Endothelial cell of umbilical vein (primary cell): ENCODE measurements around the gene TRPM3. TPM values are rescaled to one million over a fixed set of nuclear protein-coding genes. Genes with fewer than 3 reads are reported as not detected.

ENCODE experiments used
- BruUV-seq: library from RNA; stranded (reverse); fragments of 400-500 nt; replicated peaks from 2 replicates; lab custom pipeline; 2021; lab: Mats Ljungman, UMichigan
- CTCF ChIA-PET: fragments of 300-600, 350-600 bp; sonication (Branson Sonifier 250); formaldehyde crosslinking; loops from one replicate; lab custom pipeline; 2021; ENCODE audit warnings: antibody characterized with exemption, inconsistent platforms; lab: Charles Lee
- POLR2A ChIA-PET: fragments of 300-600, 350-600 bp; sonication (Branson Sonifier 250); formaldehyde crosslinking; loops from one replicate; lab custom pipeline; 2021; ENCODE audit warnings: antibody characterized with exemption, inconsistent platforms; lab: Charles Lee
- DNase-seq: peaks from one replicate; pipeline ENCODE4 v3.0.0-alpha.2; 2011; ENCODE audit warnings: low read depth, low spot score
- FAIRE-seq: peaks from 2 replicates; lab custom pipeline; 2011; peaks lifted over from hg19 to GRCh38; lab: Jason Lieb, UNC
- H2AFZ ChIP-seq: 2 replicates; pipeline ENCODE4 v1.6.0; 2012; ENCODE audit warnings: low read depth, low read length, control low read depth, inconsistent platforms
- H3K27ac ChIP-seq: 2 replicates; pipeline ENCODE4 v1.5.1; 2011; ENCODE audit warnings: low read depth, mild to moderate bottlenecking, control low read depth, low read length, moderate library complexity; ENCODE audit not compliant: insufficient read depth
- H3K27me3 ChIP-seq, 2 experiments: 2 replicates each; pipeline versions ENCODE4 v1.6.0 to v1.6.1; 2011; ENCODE audit warnings: low read length in 2 of 2, mixed read lengths in 1 of 2; ENCODE audit not compliant: control insufficient read depth in 2 of 2, insufficient read depth in 2 of 2
- H3K36me3 ChIP-seq, 2 experiments: 2 replicates in 1 of 2; 3 replicates in 1 of 2; pipeline ENCODE4 v1.5.1; 2011; ENCODE audit warnings: low read length in 2 of 2, mild to moderate bottlenecking in 1 of 2, moderate library complexity in 1 of 2; ENCODE audit not compliant: control insufficient read depth in 2 of 2, insufficient read depth in 2 of 2; ENCODE audit errors: extremely low read depth in 1 of 2
- H3K4me1 ChIP-seq: 3 replicates; pipeline ENCODE4 v1.5.1; 2011; ENCODE audit warnings: mild to moderate bottlenecking, low read length; ENCODE audit not compliant: control insufficient read depth, insufficient read depth; ENCODE audit errors: extremely low read depth
- H3K4me2 ChIP-seq: 2 replicates; pipeline ENCODE4 v1.6.1; 2011; ENCODE audit warnings: low read length, control low read depth, mixed read lengths; ENCODE audit not compliant: insufficient read depth
- H3K4me3 ChIP-seq, 3 experiments: fragments of 200-600 bp in 1 of 3; sonication (generic), shearing (Covaris generic) in 1 of 3; replicated peaks in 1 of 3; 2 replicates each; pipeline ENCODE4 v1.5.1; 2011 to 2016; ENCODE audit warnings: control low read depth in 3 of 3, low read length in 3 of 3, mild to moderate bottlenecking in 2 of 3, inconsistent platforms in 1 of 3, low read depth in 1 of 3, moderate library complexity in 1 of 3; ENCODE audit not compliant: insufficient read depth in 1 of 3
- H3K79me2 ChIP-seq: 2 replicates; pipeline ENCODE4 v1.6.0; 2012; ENCODE audit warnings: low read length, inconsistent platforms; ENCODE audit not compliant: control insufficient read depth, insufficient read depth
- H3K9ac ChIP-seq: replicated peaks from 2 replicates; pipeline ENCODE3; 2011; ENCODE audit warnings: low read length, control low read depth; ENCODE audit not compliant: insufficient read depth; ENCODE audit errors: extremely low read depth
- H3K9me1 ChIP-seq: replicated peaks from 3 replicates; pipeline ENCODE4 v1.6.0; 2011; ENCODE audit warnings: mild to moderate bottlenecking, low read length; ENCODE audit not compliant: control insufficient read depth, insufficient read depth; ENCODE audit errors: extremely low read depth
- H3K9me3 ChIP-seq: replicated peaks from 2 replicates; pipeline ENCODE4 v1.5.1; 2012; ENCODE audit warnings: low read length, inconsistent platforms; ENCODE audit not compliant: control insufficient read depth, insufficient read depth
- H4K20me1 ChIP-seq: replicated peaks from 2 replicates; pipeline ENCODE3; 2011; ENCODE audit warnings: mild to moderate bottlenecking, low read length; ENCODE audit not compliant: control insufficient read depth, insufficient read depth; ENCODE audit errors: extremely low read depth
- CTCF ChIP-seq, 2 donors: IDR thresholded peaks; 1 replicate in 1 of 2; 2 replicates in 1 of 2; pipeline ENCODE4 v1.5.1; 2011; ENCODE audit warnings: low read length in 2 of 2, mild to moderate bottlenecking in 2 of 2, moderate library complexity in 2 of 2, control low read depth in 1 of 2, inconsistent platforms in 1 of 2, low read depth in 1 of 2; ENCODE audit not compliant: insufficient read depth in 1 of 2; ENCODE audit errors: extremely low read depth in 1 of 2
- EZH2 ChIP-seq: IDR thresholded peaks from 2 replicates; pipeline ENCODE4 v1.6.1; 2012; ENCODE audit warnings: borderline replicate concordance, low read depth, mild to moderate bottlenecking, moderate library complexity, low read length, inconsistent platforms; ENCODE audit not compliant: severe bottlenecking
- FOS ChIP-seq: IDR thresholded peaks from 2 replicates; pipeline ENCODE4 v1.6.1; 2011; ENCODE audit warnings: mild to moderate bottlenecking, low read length, moderate library complexity, borderline replicate concordance; ENCODE audit not compliant: insufficient read depth
- GATA2 ChIP-seq: IDR thresholded peaks from 2 replicates; pipeline ENCODE4 v1.7.0; 2011; ENCODE audit warnings: low read depth, mild to moderate bottlenecking, moderate library complexity, mixed read lengths, low read length; ENCODE audit not compliant: insufficient read length, insufficient read depth
- JUN ChIP-seq: IDR thresholded peaks from 2 replicates; pipeline ENCODE4 v1.6.1; 2011; ENCODE audit warnings: borderline replicate concordance, low read depth; ENCODE audit not compliant: insufficient read length, insufficient read depth
- MYC ChIP-seq: IDR thresholded peaks from one replicate; pipeline ENCODE4 v1.6.1; 2011; ENCODE audit warnings: mild to moderate bottlenecking, low read depth, low read length
- POLR2A ChIP-seq: IDR thresholded peaks from 2 replicates; pipeline ENCODE4 v1.6.1; 2012; ENCODE audit warnings: low read depth, mild to moderate bottlenecking, control low read depth, low read length
- POLR2AphosphoS5 ChIP-seq: IDR thresholded peaks from 2 replicates; pipeline ENCODE4 v1.6.1; 2012; ENCODE audit warnings: low read depth, mild to moderate bottlenecking, control low read depth, low read length, moderate library complexity; ENCODE audit not compliant: insufficient read depth
- dilution Hi-C: fragments of 300-500 bp; cut with MboI; formaldehyde crosslinking; loops from one replicate; pipeline ENCODE4 v1.15.0; 2019; ENCODE audit warnings: low sequenced_read_pairs; ENCODE audit not compliant: extremely low pct_ligation_motif_present
- intact Hi-C: fragments of 100-400 bp; cut with micrococcal nuclease; formaldehyde crosslinking; loops from one replicate; pipeline ENCODE4 v1.10.0; 2022
- polyA plus RNA-seq, 4 experiments: library from polyadenylated mRNA; depleted of rRNA in 3 of 4; stranded (reverse) in 3 of 4; unstranded in 1 of 4; fragments of >200 nt; gene quantifications; 2 replicates each; pipeline versions ENCODE4 v1.2.1 to v1.2.3, GENCODE V29; 2011 to 2012; ENCODE audit warnings: missing spikeins in 1 of 4
- total RNA-seq: library from RNA; stranded (reverse); gene quantifications from 2 replicates; pipeline ENCODE4 v1.2.3, GENCODE V29; 2021
- TF ChIP-seq, protein P1 (sequence below): IDR thresholded peaks from 2 replicates; pipeline ENCODE4 v1.6.1; 2011; ENCODE audit not compliant: insufficient read depth, insufficient read length

Gene TRPM3
- total and polyA plus RNA-seq, 2 donors (not counting 3 experiments of a cell fraction or from before 2014, with no cell fraction given), result 0.17 to 0.33 TPM

GRCh38 chr9:70484232-70485130 lies 636.9 kb downstream of the TRPM3 start:
- Histone ChIP-seq H4K20me1 (no peaks in the 10 kb centered on the region), H3K4me3 (no peak overlapping the region), H3K4me1 (peaks cover 23% of the 10 kb centered on the region), H3K9ac (no peak overlapping the region), H3K9me1 (no peaks in the 10 kb centered on the region), H2AFZ (peak overlapping the region; percentile 30), H3K27ac (no peak overlapping the region), H3K79me2 (no peaks in the 10 kb centered on the region), H3K27me3 (no peaks in the 10 kb centered on the region), H3K4me2 (no peak overlapping the region), H3K36me3 (no peaks in the 10 kb centered on the region), H3K9me3 (no peaks in the 10 kb centered on the region)
- TF ChIP-seq CTCF (IDR thresholded peaks at IDR 0.05; ENCODE audit: extremely low read depth in 1 of 2, insufficient read depth in 1 of 2, low read depth in 1 of 2, low read length in 2 of 2), result peak; percentile 68 to 89
- no peak for TF ChIP-seq JUN
- TF ChIP-seq POLR2AphosphoS5, result no peak
- TF ChIP-seq POLR2A, result no peak
- no peak for TF ChIP-seq MYC
- no peak for TF ChIP-seq EZH2
- no peak for TF ChIP-seq FOS
- TF ChIP-seq, protein P1, sequence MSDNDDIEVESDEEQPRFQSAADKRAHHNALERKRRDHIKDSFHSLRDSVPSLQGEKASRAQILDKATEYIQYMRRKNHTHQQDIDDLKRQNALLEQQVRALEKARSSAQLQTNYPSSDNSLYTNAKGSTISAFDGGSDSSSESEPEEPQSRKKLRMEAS, result no peak
- peak; percentile 23 for TF ChIP-seq GATA2
- CTCF ChIA-PET, result interaction anchor here (0.6 to 3.5 kb wide), 40 partner anchors 10 to 149 kb away, joined by 3 to 76 read pairs (median 5); partner anchors contain the start of gene KLF9
- FAIRE-seq (peak; percentile 89), DNase-seq (peak; percentile 81)
- POLR2A ChIA-PET, result interaction anchor here (0.8 to 0.9 kb wide), 2 partner anchors 64 to 66 kb away, joined by 3 read pairs; no protein-coding TSS in a partner anchor
- no TSS peak for BruUV-seq
- dilution Hi-C loops (no loop called here), intact Hi-C loops (loop anchor here (1.0 to 10.0 kb wide), 5 partner anchors 64 to 510 kb away; partner anchors contain the start of gene KLF9)
